Measurements from ENCODE around the gene NRG2. TPM values are rescaled to one million over a fixed set of nuclear protein-coding genes. Genes with fewer than 3 reads are reported as not detected.

The NRG2 gene
- polyA plus RNA-seq, 2 of the 4 experiments (the other 2 are of a cell fraction), result 1.0 to 1.1 TPM

- POLR2A ChIA-PET, result no interaction called here
- TF ChIP-seq RAD21 (conservative IDR thresholded peaks at IDR 0.05 in 1 of 2, IDR thresholded peaks at IDR 0.05 in 1 of 2) (no peak), MAFK (IDR thresholded peaks at IDR 0.05; ENCODE audit: partially characterized antibody) (peak; percentile 10)
- no peaks in the 10 kb centered on the region for H3K9me3 ChIP-seq
- FAIRE-seq (no peak), ATAC-seq (no peak), DNase-seq (ENCODE audit: low read depth in 1 of 2, low spot score in 1 of 2) (no peak)
- no peak overlapping the region for H3K27ac ChIP-seq
- H3K4me1 ChIP-seq, result no peaks in the 10 kb centered on the region
- no peak overlapping the region for H3K4me2 ChIP-seq
- whole genome bisulfite sequencing (ENCODE audit: missing lambda C conversion rate), result 13% methylated on average over 1 of the region's 1 CpG
- CTCF ChIA-PET, result interaction anchor here (1.6 kb wide), 1 partner anchor 8 kb away, joined by 6 read pairs; no protein-coding TSS in a partner anchor
- H3K4me3 ChIP-seq, result no peak overlapping the region
Measured at GRCh38 chr5:139976703-139977102, 66.4 kb downstream of the NRG2 start.

GRCh38 chr5:139975942-139976341, 67.2 kb downstream of the NRG2 start:
- TF ChIP-seq ZNF302 (CRISPR knock-in tag; IDR thresholded peaks at IDR 0.05), result no peak
- no peak for TF ChIP-seq ELK1 (IDR thresholded peaks at IDR 0.05; ENCODE audit: low read depth, low read length)
- no peak for TF ChIP-seq RAD21 (conservative IDR thresholded peaks at IDR 0.05 in 1 of 2, IDR thresholded peaks at IDR 0.05 in 1 of 2)
- TF ChIP-seq HDAC2 (IDR thresholded peaks at IDR 0.05), result no peak
- no peak for TF ChIP-seq CEBPB (IDR thresholded peaks at IDR 0.05)
- no peak for TF ChIP-seq JUNB (IDR thresholded peaks at IDR 0.05)
- no peak for TF ChIP-seq ZSCAN20 (CRISPR knock-in tag; IDR thresholded peaks at IDR 0.05)
- TF ChIP-seq JUN (IDR thresholded peaks at IDR 0.05), result no peak
- no peak for TF ChIP-seq RNF2 (IDR thresholded peaks at IDR 0.05; ENCODE audit: borderline replicate concordance, low read depth)
- FAIRE-seq, result no peak
- no peak for DNase-seq (ENCODE audit: low read depth in 1 of 2, low spot score in 1 of 2)
- WGBS (ENCODE audit: missing lambda C conversion rate), result 11% methylated on average over 1 of the region's 1 CpG
- no peak overlapping the region for H3K27ac ChIP-seq
- POLR2A ChIA-PET, result no interaction called here
- H3K9me3 ChIP-seq, result no peaks in the 10 kb centered on the region
- no peaks in the 10 kb centered on the region for H3K4me1 ChIP-seq
- ATAC-seq, result no peak
- no peak overlapping the region for H3K4me2 ChIP-seq
- no peak overlapping the region for H3K4me3 ChIP-seq
- CTCF ChIA-PET, result interaction anchor here (1.1 to 1.6 kb wide), 2 partner anchors 8 to 189 kb away, joined by 3 to 6 read pairs; no protein-coding TSS in a partner anchor

- no peak for FAIRE-seq
- CTCF ChIA-PET, result interaction anchor here (1.1 kb wide), 1 partner anchor 188 kb away, joined by 3 read pairs; no protein-coding TSS in a partner anchor
- whole genome bisulfite sequencing (ENCODE audit: missing lambda C conversion rate), result 67% methylated on average over 3 of the region's 3 CpGs
- no peaks in the 10 kb centered on the region for H3K4me1 ChIP-seq
- H3K4me3 ChIP-seq, result no peak overlapping the region
- H3K27ac ChIP-seq, result no peak overlapping the region
- POLR2A ChIA-PET, result no interaction called here
- H3K9me3 ChIP-seq, result no peaks in the 10 kb centered on the region
- TF ChIP-seq CBX2 (IDR thresholded peaks at IDR 0.05; ENCODE audit: borderline replicate concordance, low read depth), result no peak
- no peak for TF ChIP-seq RAD21 (conservative IDR thresholded peaks at IDR 0.05 in 1 of 2, IDR thresholded peaks at IDR 0.05 in 1 of 2)
- TF ChIP-seq PBX3 (IDR thresholded peaks at IDR 0.05), result no peak
- TF ChIP-seq RARB (CRISPR knock-in tag; IDR thresholded peaks at IDR 0.05), result no peak
- no peak for TF ChIP-seq CBX8 (IDR thresholded peaks at IDR 0.05)
- no peak for TF ChIP-seq MAFK (IDR thresholded peaks at IDR 0.05; ENCODE audit: partially characterized antibody)
- TF ChIP-seq HOXB5 (CRISPR knock-in tag; IDR thresholded peaks at IDR 0.05), result no peak
- no peak for TF ChIP-seq POLR2A (IDR thresholded peaks at IDR 0.05; ENCODE audit: low read length)
- TF ChIP-seq ATOH8 (CRISPR knock-in tag; IDR thresholded peaks at IDR 0.05; ENCODE audit: low read depth), result no peak
- TF ChIP-seq HES2 (IDR thresholded peaks at IDR 0.05), result no peak
- TF ChIP-seq ZC3H11A (IDR thresholded peaks at IDR 0.05), result no peak
- no peak for TF ChIP-seq RCOR1 (IDR thresholded peaks at IDR 0.05; ENCODE audit: low read depth, low read length)
- TF ChIP-seq RFX5 (IDR thresholded peaks at IDR 0.05), result no peak
- peak; percentile 25 to 56; a peak in 2 of 6 replicates for ATAC-seq
- no peak overlapping the region for H3K4me2 ChIP-seq
- no peak for DNase-seq (ENCODE audit: low read depth in 1 of 2, low spot score in 1 of 2)
Measured at GRCh38 chr5:139975306-139975705, 67.8 kb downstream of the NRG2 start.

Measured in A549 (cell line).